Smooth muscle cell of the coronary artery (primary cell): ENCODE measurements around the gene OTX2. TPM values are rescaled to one million over a fixed set of nuclear protein-coding genes. Genes with fewer than 3 reads are reported as not detected.

ENCODE experiments used
- total RNA-seq: library from RNA; depleted of rRNA; stranded (reverse); fragments of >200 nt; gene quantifications from 2 replicates; pipeline ENCODE4 v1.2.3, GENCODE V29; 2014; ENCODE audit warnings: low replicate concordance

Gene OTX2
- not detected in 2 replicates for total RNA-seq

GRCh38 chr14:56810147-56810719, at the start of gene OTX2:
Gene OTX2 (minus strand): TSS chr14:56810479. CDS start chr14:56805456, 5,023 bp downstream.

Other genes starting within 250 kb of the OTX2 start
- 6.1 and 8.8 TPM in 2 replicates for gene TMEM260, start 230.7 kb downstream of the OTX2 start, total RNA-seq